T-helper 1 cell treated with Interleukin-12 subunit alpha and Interleukin-12 subunit beta and Interleukin-4 antibody, amounts not matched to agents 30 μg/mL and 1 μg/mL, for 36 hours (primary cell): ENCODE data around the gene NPTXR.

Source experiments
- H3K27ac Mint-ChIP-seq: one replicate; pipeline ENCODE4 v1.8.0; 2021; ENCODE audit warnings: mild to moderate bottlenecking, mixed read lengths
- H3K27me3 Mint-ChIP-seq: one replicate; pipeline ENCODE4 v1.8.0; 2021; ENCODE audit warnings: low read depth, mixed read lengths
- H3K36me3 Mint-ChIP-seq: one replicate; pipeline ENCODE4 v1.8.0; 2021; ENCODE audit warnings: low read depth, mixed read lengths
- H3K4me1 Mint-ChIP-seq: one replicate; pipeline ENCODE4 v1.8.0; 2021; ENCODE audit warnings: low read depth, mixed read lengths
- H3K4me3 Mint-ChIP-seq: one replicate; pipeline ENCODE4 v1.8.0; 2021; ENCODE audit warnings: mild to moderate bottlenecking, moderate library complexity, mixed read lengths
- H3K9me3 Mint-ChIP-seq: one replicate; pipeline ENCODE4 v1.8.0; 2021; ENCODE audit warnings: mixed read lengths

The NPTXR gene

GRCh38 chr22:38843657-38844314, at the start of gene NPTXR:
Gene NPTXR, minus strand, starts transcription at chr22:38844028.
- H3K36me3 Mint-ChIP-seq: no peaks in the 10 kb centered on the region
- no peaks in the 10 kb centered on the region for H3K9me3 Mint-ChIP-seq
- H3K27ac Mint-ChIP-seq: no peak within 1 kb of the TSS
- peaks cover 10% of the 10 kb centered on the region for H3K4me1 Mint-ChIP-seq
- H3K4me3 Mint-ChIP-seq: peak within 1 kb of the TSS; percentile 77
- peaks cover 67% of the 10 kb centered on the region for H3K27me3 Mint-ChIP-seq

DNA sequence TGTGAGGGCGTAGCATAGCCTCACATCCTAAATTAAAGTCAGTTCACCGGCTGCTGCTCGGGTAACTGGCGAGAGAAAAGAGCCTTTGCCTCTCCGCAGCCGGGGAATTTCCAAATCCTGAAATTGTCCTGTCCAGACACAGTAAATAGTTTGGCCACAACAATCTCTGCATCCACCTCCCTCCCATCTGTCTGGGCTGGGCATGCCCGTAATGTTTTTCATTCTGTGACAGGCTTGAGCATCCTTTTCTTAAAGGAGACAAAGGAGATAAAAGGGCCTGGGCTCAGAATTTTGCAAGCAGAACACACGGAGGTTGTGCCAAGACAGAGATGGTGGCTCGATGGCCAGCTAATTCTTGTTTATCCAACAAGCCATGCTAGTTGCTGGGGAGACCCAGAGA, 47.4 kb upstream of the NPTXR start:
- Mint-ChIP-seq H3K27me3 (peaks cover 45% of the 10 kb centered on the region), H3K36me3 (no peaks in the 10 kb centered on the region), H3K4me1 (no peaks in the 10 kb centered on the region), H3K4me3 (no peak overlapping the region), H3K27ac (no peak overlapping the region), H3K9me3 (no peaks in the 10 kb centered on the region)

- no peak overlapping the region for H3K27ac Mint-ChIP-seq
- H3K4me3 Mint-ChIP-seq: no peak overlapping the region
- no peaks in the 10 kb centered on the region for H3K36me3 Mint-ChIP-seq
- H3K9me3 Mint-ChIP-seq: no peaks in the 10 kb centered on the region
- peaks cover 41% of the 10 kb centered on the region for H3K27me3 Mint-ChIP-seq
- no peaks in the 10 kb centered on the region for H3K4me1 Mint-ChIP-seq
These were observed 46.5 kb upstream of the NPTXR start for GRCh38 chr22:38890377-38890776.

DNA sequence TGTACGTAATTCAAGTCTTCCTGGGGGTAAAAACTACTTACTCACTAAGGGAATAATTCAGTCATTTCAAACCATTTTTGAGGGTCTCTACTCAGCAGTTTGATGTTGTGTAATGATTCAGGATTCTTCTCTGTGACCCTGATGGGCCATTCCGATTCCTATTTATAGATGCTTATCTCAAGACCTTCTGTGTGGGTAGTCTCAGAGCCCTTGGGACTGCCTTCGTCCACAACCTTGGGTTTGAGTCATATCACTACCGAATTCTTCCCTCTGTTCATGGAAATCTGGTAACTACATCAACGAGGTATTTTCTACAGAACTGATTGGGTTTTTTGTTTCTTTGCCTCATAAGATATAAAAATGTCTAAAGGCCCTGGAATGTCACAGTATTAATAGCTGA, 42.5 kb upstream of the NPTXR start:
- Mint-ChIP-seq H3K36me3 (no peaks in the 10 kb centered on the region), H3K4me1 (peaks cover 15% of the 10 kb centered on the region), H3K27me3 (peaks cover 9% of the 10 kb centered on the region), H3K27ac (no peak overlapping the region), H3K9me3 (no peaks in the 10 kb centered on the region), H3K4me3 (no peak overlapping the region)

DNA sequence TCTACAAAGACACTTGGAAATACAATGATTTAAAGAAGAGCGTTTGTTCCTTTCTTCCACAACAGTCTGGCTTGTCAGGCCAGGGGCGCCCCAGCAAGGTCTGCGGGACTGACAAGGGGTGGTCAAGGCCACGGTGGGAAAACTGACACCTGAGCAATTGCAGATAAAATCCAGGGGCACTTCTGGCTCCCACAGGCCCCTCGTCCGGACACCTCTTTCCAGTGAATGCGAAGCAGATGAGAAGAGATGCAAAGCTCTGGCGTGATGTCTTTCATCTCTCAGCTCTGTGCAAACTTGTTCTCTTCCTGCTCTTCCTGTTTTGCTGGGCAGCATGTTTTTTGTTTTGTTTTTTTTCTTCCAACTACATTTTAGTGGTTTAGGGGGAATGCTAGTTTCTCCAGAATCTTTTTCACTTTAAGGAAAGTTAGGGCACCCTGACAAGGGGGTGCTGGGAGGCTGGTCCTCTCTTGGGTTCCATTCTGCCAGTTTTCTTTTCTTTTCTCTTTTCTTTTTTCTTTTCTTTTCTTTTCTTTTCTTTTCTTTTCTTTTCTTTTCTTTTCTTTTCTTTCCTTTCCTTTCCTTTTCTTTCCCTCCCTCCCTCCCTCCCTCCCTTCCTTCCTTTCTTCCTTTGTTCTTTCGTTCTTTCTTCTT, 39.3 kb upstream of the NPTXR start:
- Mint-ChIP-seq H3K4me3 (peak overlapping the region; percentile 50), H3K9me3 (no peaks in the 10 kb centered on the region), H3K27ac (no peak overlapping the region)

DNA sequence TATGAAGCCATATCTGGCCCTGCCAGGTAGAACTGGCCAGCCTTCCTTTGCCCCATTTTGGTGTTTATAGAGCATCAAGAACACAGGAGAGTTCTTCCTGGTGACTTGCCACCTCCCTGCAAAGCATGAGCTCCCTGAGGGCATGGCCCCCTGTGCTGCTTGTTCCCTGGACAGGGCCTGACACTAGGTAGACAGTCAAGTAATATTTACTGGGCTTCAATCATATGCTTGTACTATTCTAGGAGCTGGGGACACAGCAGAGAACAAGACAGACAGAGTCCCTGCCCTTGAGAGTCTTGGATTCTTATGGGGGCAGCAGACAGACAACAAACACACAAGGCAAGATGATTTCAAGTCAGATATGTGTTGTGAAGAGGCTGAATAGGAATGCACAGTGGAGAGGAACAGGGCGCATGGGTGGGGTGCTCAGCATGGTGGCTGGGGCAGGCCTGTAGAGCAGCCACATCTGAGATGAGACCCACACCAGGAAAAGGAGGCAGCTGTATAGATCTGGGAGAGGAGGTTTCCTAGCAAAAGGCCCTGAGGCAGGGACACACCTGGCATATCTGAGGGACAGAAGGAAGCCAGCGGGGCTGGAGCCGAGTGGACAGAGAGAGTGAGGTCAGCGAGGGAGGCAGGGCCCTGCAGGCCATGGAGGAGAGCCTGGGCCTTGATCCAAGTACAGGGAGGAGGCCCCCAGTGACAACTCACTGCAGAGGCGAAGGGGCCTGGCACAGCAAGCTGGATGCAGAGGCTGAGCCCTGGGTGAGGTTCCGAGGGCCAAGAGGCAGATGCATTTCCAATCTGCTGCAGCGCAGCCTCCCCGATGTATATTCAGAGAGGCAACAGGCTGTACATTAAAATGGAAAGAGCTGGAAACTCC, 38.4 kb upstream of the NPTXR start:
- no peak overlapping the region for H3K27ac Mint-ChIP-seq
- peaks cover 16% of the 10 kb centered on the region for H3K4me1 Mint-ChIP-seq
- no peaks in the 10 kb centered on the region for H3K36me3 Mint-ChIP-seq
- no peaks in the 10 kb centered on the region for H3K9me3 Mint-ChIP-seq
- H3K4me3 Mint-ChIP-seq: no peak overlapping the region
- H3K27me3 Mint-ChIP-seq: peaks cover 7% of the 10 kb centered on the region

More for the DNA sequence above, 39.3 kb upstream of the NPTXR start:
- Mint-ChIP-seq H3K27me3 (peaks cover 6% of the 10 kb centered on the region), H3K36me3 (no peaks in the 10 kb centered on the region), H3K4me1 (peaks cover 16% of the 10 kb centered on the region)

GRCh38 chr22:38881464-38881871, 37.6 kb upstream of the NPTXR start:
- H3K27me3 Mint-ChIP-seq: peaks cover 7% of the 10 kb centered on the region
- no peaks in the 10 kb centered on the region for H3K36me3 Mint-ChIP-seq
- H3K4me3 Mint-ChIP-seq: no peak overlapping the region
- no peaks in the 10 kb centered on the region for H3K9me3 Mint-ChIP-seq
- no peak overlapping the region for H3K27ac Mint-ChIP-seq
- peaks cover 16% of the 10 kb centered on the region for H3K4me1 Mint-ChIP-seq

DNA sequence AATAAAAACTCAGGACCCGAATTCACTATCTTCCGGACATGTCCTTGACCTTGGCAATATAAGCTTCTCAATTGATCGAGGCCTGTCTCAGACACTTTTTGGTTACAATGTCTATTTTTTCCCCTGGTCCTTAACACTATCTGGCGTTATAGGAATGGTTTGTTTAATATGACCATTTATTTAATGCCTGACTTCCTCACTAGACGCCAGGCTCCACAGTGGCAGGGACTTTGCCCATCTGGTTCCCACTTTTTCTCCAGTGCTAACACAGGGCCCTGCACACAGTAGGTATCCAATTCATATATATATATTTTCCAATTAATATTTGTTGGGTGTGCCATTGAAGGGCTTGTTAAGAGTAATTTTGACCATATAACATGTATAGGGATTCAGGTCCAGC, 36.1 kb upstream of the NPTXR start:
- no peak overlapping the region for H3K27ac Mint-ChIP-seq
- peaks cover 16% of the 10 kb centered on the region for H3K4me1 Mint-ChIP-seq

GRCh38 chr22:38879108-38879729, 35.4 kb upstream of the NPTXR start:
- peaks cover 20% of the 10 kb centered on the region for H3K4me1 Mint-ChIP-seq

More for the DNA sequence above, 36.1 kb upstream of the NPTXR start:
- Mint-ChIP-seq H3K36me3 (no peaks in the 10 kb centered on the region), H3K27me3 (peaks cover 11% of the 10 kb centered on the region), H3K4me3 (no peak overlapping the region), H3K9me3 (no peaks in the 10 kb centered on the region)

GRCh38 chr22:38878001-38878400, 34.2 kb upstream of the NPTXR start:
- peaks cover 18% of the 10 kb centered on the region for H3K27me3 Mint-ChIP-seq
- H3K36me3 Mint-ChIP-seq: no peaks in the 10 kb centered on the region
- peaks cover 28% of the 10 kb centered on the region for H3K4me1 Mint-ChIP-seq
- H3K9me3 Mint-ChIP-seq: no peaks in the 10 kb centered on the region
- H3K27ac Mint-ChIP-seq: no peak overlapping the region
- no peak overlapping the region for H3K4me3 Mint-ChIP-seq

More at GRCh38 chr22:38879108-38879729, 35.4 kb upstream of the NPTXR start:
- no peak overlapping the region for H3K4me3 Mint-ChIP-seq
- H3K9me3 Mint-ChIP-seq: no peaks in the 10 kb centered on the region
- no peaks in the 10 kb centered on the region for H3K36me3 Mint-ChIP-seq
- peaks cover 14% of the 10 kb centered on the region for H3K27me3 Mint-ChIP-seq
- no peak overlapping the region for H3K27ac Mint-ChIP-seq

GRCh38 chr22:38874529-38875222, 30.8 kb upstream of the NPTXR start:
- H3K4me3 Mint-ChIP-seq: peak overlapping the region; percentile 18
- peaks cover 33% of the 10 kb centered on the region for H3K4me1 Mint-ChIP-seq
- H3K27ac Mint-ChIP-seq: peak overlapping the region; percentile 88
- H3K36me3 Mint-ChIP-seq: no peaks in the 10 kb centered on the region
- H3K27me3 Mint-ChIP-seq: peaks cover 18% of the 10 kb centered on the region
- H3K9me3 Mint-ChIP-seq: no peaks in the 10 kb centered on the region

GRCh38 chr22:38873469-38874411, 29.9 kb upstream of the NPTXR start:
- H3K4me1 Mint-ChIP-seq: peaks cover 33% of the 10 kb centered on the region
- H3K27ac Mint-ChIP-seq: peak overlapping the region; percentile 88
- H3K4me3 Mint-ChIP-seq: peak overlapping the region; percentile 93
- H3K9me3 Mint-ChIP-seq: no peaks in the 10 kb centered on the region
- no peaks in the 10 kb centered on the region for H3K36me3 Mint-ChIP-seq
- peaks cover 18% of the 10 kb centered on the region for H3K27me3 Mint-ChIP-seq

- peaks cover 18% of the 10 kb centered on the region for H3K27me3 Mint-ChIP-seq
- H3K4me3 Mint-ChIP-seq: peak overlapping the region; percentile 93
- H3K27ac Mint-ChIP-seq: peak overlapping the region; percentile 93
- H3K36me3 Mint-ChIP-seq: no peaks in the 10 kb centered on the region
- peaks cover 39% of the 10 kb centered on the region for H3K4me1 Mint-ChIP-seq
- H3K9me3 Mint-ChIP-seq: no peaks in the 10 kb centered on the region
These were observed 29.0 kb upstream of the NPTXR start for GRCh38 chr22:38872831-38873248.
